ENCODE measurements around the gene DZIP1.

GRCh38 chr13:95588134-95588533 lies 56.4 kb downstream of the DZIP1 start:
- TF ChIP-seq SREBF2 (IDR thresholded peaks at IDR 0.05; ENCODE audit: low read length) (no peak), CTCF (IDR thresholded peaks at IDR 0.05 in 2 of 3, conservative IDR thresholded peaks at IDR 0.05 in 1 of 3; ENCODE audit: control insufficient read depth in 2 of 3, extremely low read depth in 1 of 3, insufficient read depth in 1 of 3, low read depth in 3 of 3, low read length in 3 of 3) (no peak), POLR2AphosphoS2 (IDR thresholded peaks at IDR 0.05; ENCODE audit: low read depth, low read length) (no peak), EZH2 (IDR thresholded peaks at IDR 0.05; ENCODE audit: borderline replicate concordance, control insufficient read depth, low read depth, low read length) (no peak), ZNF274 (IDR thresholded peaks at IDR 0.05; ENCODE audit: insufficient read depth, insufficient read length) (no peak), KLF5 (IDR thresholded peaks at IDR 0.05; ENCODE audit: partially characterized antibody) (no peak), SIN3A (IDR thresholded peaks at IDR 0.05; ENCODE audit: low read depth, low read length) (no peak), RELB (IDR thresholded peaks at IDR 0.05; ENCODE audit: low read depth) (no peak), FOXM1 (IDR thresholded peaks at IDR 0.05; ENCODE audit: low read depth, low read length) (no peak), REST (IDR thresholded peaks at IDR 0.05; ENCODE audit: low read depth, low read length) (no peak), SMAD1 (IDR thresholded peaks at IDR 0.05; ENCODE audit: low read depth, partially characterized antibody) (no peak)
